CD4-positive, alpha-beta T cell treated with Interleukin-12 subunit alpha and Interleukin-12 subunit beta, for 1 hour (primary cell): ENCODE data around the gene TNFSF9.
"Not testable (repeated sequence)": the region's sequence is repeated elsewhere in the genome, so short reads cannot be mapped to it uniquely, and the experiment has no call there.

Source experiments
- DNase-seq: peaks from one replicate; pipeline ENCODE4 v3.0.0-alpha.2; 2020

The TNFSF9 gene

DNA sequence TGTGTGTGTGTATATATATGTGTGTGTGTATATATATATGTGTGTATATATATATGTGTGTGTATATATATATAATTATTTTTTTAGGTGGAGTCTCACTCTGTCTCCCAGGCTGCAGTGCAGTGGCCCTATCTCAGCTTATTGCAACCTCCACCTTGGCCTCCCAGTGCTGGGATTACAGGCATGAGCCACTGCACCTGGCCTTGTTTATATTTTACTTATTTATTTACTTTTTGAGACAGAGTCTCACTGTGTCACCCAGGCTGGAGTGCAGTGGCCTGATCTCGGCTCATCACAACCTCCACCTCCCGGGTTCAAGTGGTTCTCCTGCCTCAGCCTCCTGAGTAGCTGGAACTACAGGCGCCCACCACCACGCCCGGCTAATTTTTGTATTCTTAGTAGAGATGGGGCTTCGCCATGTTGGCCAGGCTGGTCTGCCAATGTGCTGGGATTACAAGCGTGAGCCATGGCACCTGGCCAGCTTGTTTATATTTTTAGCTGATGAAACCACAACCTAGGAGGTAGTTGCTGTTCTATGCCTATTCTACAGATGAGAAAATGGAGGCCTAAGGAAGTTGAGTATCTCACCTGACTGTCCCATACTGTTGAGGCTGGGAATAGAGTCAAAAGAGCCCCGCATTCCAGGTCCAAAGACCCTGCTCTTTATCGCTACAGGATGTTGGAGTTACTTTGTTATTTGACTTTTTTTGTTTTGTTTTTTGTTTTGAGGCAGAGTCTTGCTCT is 22.6 kb upstream of the TNFSF9 start:
- DNase-seq: not testable (repeated sequence)

DNA sequence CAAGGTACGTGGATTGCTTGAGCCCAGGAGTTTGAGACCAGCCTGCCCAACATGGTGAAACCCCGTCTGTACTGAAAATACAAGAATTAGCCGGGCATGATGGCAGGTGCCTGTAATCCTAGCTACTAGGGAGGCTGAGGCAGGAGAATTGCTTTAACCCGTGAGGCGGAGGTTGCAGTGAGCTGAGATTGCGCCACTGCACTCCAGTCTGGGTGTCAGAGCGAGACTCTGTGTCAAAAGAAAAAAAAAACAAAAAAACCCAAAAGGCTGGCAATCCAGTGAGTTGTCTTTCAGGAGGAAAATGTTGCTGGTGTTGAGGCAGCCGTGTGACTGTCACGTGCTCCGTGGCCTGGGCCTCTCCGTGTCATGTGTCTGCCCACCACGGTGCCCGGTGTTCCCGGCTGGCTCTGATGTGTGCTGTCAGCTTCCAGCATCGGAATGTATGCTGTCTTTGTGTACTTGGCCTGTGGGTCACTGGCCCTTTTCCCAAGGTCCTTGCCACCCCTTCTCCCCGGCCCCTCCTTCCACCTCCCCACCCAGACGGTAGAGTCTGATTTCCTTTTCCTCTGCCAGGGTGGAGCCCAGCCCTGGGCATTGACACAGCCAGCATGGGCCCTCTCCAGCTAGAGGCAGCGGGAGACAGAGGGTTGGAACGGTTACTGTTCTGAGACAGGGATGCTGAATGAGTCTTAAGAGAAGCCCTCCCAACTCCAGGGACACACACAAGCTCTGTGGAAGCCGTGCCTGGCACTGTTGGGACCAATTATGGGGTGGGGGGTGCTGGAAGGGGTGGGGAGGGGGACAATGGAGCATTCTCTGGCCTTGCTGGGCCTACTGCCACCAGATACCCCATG is 21.5 kb upstream of the TNFSF9 start:
- no peak for DNase-seq

DNA sequence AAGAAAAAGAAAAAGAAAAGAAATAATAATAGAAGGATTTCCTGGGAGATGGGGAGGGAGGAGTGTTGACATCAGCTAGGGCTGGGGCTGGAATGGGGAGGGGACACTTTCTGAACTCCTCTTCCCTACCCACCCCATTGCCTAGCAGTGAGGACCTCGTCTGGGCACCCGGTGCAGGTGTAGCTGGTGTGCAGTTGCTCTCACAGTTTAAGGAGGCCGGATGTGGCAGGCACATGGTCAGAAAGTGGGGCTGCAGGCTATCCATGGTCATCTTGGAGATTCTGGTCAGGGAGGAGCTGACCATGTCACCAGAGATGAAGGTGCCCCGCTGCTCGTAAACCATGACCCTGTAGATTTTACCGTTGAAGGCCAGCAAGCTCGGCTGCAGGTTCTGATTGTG is 20.2 kb upstream of the TNFSF9 start:
- no peak for DNase-seq

DNA sequence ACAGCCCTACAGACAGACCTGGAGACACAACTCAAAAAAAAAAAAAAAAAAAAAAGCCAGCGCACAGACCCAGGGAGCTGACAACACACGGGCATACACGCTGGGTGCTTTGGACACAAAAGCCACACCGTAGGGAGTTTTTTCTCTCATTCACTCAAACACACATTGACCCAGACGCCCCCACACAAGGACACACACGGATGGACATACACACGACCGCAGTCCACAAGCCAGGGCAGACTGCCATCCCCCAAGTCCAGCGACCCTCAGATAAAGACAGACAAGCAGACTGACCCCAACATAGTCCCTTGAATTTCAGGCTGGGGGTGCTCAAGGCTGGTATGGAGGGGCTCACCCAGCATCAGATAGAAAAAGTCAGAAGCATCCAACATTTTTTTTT is 16.7 kb upstream of the TNFSF9 start:
- no peak for DNase-seq

DNA sequence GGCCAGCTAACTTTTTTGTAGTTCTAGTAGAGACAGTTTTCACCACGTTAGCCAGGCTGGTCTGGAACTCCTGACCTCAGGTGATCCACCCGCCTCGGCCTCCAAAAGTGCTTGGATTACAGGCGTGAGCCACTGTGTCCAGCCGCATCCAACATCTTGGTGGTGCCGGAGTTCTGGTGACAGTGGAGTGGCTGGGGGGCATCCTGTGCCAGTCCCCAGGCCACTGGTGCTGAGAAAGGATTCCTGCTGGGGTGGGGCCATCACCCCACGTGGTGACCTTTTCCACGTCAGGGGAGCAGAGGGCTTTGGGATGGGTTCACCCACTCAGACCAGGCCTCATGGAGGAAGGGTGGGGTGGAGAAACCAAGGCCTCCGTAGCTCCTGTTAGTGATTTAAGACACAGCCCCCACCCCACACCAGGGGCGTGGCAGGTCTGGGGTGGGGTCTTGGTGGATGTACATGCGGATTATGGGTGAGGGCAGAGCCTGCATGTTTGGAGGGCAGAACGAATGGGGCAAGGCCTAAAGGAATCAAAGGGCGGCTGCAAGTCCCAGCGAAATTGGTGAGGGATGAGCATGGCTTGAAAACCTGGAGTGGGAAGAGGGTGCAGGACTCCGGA is 15.8 kb upstream of the TNFSF9 start:
- no peak for DNase-seq

DNA sequence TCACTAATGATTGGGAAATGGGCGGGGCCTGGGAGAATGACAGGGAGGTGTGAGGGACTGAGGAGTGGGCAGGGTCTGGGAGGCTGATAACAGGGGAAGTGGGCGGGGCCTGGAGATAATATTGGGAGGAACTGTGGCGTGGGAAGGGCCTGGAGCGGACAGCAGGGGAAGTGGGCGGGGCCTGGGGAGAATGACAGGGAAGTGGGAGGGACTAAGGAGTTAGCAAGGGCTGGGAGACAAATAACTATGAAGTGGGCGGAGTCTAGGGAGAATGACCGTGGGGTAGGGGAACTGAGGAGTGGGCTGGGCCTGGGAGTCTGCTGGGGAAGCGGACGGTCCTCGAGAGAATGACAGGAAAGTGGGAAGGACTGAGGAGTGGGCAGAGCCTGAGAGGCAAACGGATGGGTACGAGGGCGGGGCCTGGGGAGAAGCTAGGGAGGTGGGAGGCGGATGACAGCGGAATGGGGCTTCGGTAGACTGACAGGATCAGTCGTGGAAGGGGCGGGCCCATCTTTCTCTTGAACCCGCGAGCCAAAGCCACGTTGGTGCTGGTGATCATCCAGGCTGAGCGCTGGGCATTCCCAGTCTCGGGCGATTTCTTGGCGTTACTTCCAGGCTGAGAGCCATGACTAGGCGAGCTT is 14.7 kb upstream of the TNFSF9 start:
- peak; percentile 83 for DNase-seq

DNA sequence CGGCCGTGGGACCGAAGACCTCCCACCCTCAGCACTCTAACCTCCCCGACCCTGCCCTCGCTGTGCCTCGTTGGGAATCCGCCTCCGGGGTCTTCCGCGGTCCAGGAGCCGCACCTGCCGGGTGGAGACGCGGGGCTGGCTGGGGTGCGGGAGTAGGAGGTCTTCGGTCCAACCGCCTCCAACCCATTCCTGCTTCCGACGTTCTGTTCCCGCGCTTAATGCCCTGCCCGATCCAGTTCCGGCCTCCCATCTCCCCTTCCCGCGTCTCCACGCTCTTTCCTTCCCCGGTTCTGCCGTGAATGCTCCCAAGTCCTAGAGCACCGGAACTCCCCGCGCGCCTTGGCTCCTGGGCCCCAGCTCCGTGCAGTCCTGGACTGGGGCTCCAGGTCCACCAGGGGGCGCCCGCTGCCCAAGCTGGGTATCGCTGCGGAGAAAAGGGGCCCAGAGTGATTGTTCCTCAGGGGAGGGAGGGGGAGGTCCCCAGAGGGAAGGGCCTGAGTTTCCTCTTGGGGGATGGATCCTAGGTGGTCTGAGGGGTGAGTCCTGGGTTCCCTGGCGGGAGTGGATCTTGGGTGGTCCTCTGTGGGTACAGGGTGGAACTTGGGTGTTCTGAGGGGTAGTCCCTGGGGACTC is 14.1 kb upstream of the TNFSF9 start:
- peak; percentile 89 for DNase-seq

DNA sequence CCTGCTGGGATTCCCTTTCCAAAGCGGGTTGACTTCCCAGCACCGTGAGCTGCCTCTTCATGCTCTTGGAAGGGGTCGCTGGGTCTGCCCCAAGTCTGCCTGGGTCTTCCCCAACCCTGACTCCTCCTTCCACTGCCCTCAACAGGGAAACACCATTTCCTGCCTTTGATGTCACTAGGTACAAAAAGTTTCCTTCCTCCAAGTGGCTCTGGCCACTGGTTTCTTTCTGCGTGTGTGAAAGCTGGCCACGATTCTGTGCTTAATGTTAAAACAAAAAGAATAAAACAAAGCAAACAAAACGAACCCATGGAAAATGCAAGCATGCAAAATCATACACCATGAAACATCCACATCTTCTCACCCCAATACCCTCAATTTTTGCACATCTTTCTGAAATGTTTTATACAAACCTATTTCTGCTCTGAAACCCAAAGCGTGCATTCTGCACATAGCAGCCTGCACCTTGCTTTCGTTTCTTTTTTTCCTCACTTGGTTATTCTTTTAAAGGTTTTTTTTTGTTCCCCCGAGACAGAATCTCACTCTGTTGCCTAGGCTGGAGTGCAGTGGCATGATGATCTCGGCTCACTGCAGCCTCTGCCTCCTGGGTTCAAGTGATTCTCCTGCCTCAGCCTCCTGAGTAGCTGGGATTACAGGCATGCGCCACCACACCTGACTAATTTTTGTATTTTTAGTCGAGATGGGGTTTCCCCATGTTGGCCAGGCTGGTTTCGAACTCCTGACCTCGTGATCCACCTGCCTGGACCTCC is 12.5 kb upstream of the TNFSF9 start:
- DNase-seq: peak; percentile 41

DNA sequence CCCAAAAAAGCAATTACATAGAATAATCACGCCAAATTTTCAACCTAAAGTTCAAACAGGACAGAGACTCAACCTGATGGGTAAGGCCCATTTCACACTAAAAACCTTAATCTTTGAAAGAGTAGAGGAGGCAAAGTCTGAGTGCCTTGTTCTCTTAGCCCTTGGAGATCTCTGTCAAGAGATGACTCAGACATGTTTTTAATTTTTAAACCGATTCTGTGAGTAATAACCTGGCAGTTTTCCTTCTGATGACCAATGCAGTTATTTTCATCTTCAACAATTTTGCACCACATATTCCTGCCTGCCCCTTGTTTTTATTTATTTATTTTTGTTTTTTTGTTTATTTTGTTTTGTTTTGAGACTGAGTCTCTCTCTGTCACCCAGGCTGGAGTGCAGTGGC is 11.5 kb upstream of the TNFSF9 start:
- DNase-seq: no peak

DNA sequence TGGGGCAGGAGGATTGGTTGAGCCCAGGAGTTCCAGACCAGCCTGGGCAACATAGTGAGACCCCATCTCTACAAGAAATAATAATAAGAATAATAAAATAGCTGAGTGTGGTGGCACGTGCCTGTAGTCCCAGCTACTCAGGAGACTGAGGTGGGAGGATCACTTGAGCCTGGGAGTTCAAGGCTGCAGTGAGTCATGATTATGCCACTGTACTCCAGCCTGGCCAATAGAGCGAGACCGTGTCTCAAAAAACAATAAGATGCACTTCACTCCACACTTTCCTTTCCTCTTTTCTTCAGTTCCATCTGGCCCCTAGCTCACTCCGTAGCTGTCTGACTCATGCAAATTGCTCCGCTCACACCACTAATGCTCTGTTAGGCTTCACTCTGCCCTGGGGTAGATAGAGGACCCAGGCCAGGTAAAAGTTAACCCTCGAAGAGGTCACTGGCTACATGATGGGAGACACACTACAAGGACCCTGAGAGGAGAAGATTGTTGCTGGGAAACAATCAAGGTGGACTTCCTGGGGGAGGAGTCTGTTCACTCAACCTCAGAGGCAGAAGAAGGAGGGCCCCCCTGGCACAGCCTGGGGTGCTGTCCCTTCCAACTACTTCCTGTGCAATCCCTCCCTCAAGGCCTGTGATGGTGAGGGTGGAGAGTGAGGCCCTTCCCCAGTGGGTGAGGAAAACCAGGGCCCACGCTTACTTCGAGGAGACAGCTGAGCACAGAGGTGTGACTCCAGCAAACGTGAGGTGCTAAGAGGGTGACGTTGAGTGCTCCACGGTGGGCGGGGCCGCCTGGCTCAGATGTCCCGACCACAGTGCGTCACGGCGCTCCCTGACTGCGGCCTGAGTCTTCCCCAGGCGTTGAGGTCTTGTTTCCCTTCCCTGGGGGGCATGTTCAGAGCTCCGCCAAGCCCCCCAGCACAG is 8.8 kb upstream of the TNFSF9 start:
- peak; percentile 80 for DNase-seq

DNA sequence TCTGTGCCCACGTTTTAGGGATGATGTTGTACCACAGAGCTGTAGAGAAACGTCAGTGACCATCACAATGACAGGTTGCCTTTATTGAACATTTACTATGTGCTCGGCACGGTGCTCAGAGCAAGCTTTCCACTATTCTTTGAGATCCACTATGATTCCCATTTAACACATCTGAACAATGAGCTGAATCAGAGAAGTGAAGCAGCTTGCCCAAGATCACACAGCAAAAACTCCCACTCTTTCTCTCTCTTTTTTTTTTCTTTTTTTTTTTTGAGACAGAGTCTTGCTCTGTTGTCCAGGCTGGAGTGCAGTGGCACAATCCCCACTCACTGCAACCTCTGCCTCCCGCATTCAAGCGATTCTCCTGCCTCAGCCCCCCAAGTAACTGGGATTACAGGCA is 8.1 kb upstream of the TNFSF9 start:
- no peak for DNase-seq

DNA sequence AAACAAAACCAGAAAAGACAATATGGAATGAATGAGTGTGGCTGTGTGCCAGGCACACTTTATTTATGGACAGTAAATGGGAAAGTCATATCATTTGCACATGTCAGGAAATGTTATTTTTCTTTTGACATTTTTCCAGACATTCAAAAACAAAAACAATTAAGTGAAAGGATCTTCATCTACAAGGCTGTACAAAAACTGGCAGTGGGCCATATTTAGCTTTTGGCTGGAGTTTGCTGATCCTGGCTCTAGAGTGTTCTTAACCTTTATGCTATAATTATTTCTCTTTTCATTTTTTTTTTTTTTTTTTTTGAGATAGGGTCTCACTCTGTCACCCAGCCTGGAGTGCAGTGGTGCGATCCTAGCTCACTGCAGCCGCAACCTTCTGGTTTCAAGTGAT is 6.5 kb upstream of the TNFSF9 start:
- no peak for DNase-seq

DNA sequence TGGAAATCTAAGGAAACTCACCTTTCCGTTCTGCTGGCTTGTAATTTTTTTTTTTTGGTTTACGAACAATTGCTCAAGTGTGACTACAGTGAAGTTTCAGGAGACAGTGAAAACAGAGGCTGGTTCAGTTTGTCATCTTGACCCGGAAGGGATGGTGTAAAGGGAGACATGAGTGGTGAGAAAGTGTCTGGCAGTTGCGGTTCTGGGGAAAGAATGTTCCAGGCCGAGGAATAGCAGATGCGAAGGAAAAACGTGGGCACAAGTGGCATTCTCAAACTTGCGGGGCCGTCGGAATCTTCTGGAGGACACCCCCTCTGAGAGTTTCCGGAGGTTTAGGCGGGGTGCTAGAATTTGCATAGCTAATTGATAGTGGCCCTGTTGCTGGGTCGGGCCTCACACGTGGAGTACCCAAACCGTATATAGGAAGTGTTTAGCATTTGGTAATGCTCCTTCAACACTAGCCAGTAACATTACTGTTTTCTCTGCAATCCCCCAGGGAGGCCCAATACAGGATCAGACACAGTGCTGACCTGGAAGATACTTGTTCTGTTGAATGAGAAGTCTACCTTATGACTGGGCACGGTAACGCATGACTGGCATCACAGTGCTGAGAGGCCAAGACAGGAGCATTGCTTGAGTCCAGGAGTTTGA is 2.8 kb upstream of the TNFSF9 start:
- DNase-seq: peak; percentile 30

DNA sequence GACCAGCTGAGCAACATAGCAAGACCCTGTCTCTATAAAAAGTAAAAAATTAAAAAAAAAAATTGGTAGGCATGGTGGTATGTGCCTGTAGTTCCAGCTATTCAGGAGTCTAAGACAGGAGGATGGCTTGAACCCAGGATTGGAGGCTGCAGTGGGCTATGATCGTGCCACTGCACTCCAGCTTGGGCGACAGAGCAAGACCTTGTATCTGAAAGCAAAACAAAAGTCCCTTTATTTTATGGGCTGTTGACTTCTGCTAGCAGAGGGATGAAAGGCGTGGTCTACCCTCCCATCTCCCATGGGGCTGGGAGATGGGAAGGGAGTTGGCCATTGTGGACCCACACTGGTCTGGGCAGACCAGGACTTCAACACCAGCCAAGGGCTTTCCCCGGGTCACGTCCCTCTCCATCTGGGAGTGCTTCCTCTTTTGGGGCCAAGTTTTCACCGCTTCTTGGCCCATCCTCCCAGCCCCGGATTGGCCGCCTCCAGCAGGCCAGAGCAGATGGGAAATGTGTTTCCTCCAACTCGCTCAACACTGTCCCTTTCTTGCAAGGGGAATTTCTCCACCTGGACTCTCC is 2.2 kb upstream of the TNFSF9 start:
- no peak for DNase-seq

DNA sequence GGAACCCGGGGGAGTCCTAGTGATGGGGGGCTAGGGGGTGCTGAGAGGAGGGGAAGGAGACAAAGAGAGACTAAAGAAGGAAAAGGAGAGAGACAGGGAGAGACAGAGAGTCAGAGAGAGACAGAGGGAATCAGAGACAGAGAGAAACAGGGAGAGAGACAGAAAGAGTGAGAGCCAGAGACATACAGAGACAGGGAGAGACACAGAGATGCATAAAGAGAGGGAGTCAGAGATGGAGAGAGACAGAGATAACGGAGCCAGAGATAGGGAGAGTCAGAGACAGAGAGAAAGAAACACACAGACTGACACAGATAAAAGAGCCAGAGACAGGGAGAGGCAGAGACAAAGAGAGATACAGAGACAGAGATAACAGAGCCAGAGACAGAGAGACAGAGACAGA is 1.5 kb upstream of the TNFSF9 start:
- no peak for DNase-seq

DNA sequence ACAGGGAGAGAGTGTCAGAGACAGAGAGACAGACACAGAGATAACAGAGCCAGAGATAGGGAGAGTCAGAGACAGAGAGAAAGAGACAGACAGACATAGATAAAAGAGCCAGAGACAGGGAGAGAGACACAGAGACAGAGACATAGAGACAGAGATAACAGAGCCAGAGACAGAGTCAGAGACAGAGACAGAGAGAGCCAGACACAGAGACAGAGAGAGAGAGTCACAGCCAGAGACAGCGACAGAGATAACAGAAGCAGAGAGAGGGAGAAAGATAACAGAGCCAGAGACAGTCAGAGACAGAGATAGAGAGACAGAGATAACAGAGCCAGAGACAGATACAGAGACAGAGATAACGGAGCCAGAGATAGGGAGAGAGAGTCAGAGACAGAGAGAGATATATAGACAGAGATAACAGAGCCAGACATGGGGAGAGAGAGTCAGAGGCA is 865 bp upstream of the TNFSF9 start:
- DNase-seq: no peak

DNA sequence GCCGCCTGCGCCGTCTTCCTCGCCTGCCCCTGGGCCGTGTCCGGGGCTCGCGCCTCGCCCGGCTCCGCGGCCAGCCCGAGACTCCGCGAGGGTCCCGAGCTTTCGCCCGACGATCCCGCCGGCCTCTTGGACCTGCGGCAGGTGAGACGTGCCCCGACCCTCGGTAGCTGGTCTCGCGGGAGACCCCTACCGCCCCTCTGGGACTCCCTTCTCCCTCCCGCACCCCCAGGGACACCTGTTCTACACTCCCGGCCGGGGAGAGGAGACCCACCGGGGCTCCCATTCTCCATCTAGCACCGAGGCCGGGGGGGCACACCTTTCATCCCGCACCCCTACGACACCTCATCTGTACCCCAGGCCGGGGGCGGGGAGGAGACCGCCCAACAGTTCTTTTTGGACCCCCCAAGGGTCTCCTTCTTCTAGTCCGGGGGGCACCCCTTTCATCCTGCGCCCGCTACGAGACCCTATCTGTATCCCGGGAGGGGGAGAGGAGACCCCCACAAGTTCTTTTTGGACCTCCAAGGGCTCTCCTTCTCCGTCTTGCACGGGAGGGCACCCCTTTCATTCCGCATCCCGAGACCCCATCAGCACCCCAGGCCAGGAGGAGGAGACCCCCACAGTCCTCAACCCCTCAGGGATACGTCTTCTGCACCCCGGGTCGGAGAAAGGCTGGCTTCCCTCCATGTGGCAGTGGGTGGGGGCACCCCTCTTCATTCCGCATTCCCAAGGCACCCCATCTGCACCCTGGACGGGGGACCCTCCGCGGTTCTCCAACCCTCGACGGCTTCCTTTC is 533 bp downstream of the TNFSF9 start:
- no peak for DNase-seq

DNA sequence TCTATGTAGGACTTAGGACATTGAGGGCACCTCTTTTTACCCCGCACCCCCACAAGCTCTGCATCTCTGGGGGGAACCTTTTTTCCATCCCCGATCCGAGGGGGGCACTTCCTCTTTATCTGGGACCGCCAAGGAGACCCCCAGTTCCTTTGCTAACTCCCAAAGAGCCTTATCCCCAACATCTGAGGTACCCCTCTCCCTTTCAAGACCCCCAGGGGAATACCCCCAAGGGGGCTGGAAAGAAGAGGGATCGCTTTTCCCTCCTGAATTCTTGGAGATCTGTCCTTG is 1.1 kb downstream of the TNFSF9 start:
- no peak for DNase-seq

DNA sequence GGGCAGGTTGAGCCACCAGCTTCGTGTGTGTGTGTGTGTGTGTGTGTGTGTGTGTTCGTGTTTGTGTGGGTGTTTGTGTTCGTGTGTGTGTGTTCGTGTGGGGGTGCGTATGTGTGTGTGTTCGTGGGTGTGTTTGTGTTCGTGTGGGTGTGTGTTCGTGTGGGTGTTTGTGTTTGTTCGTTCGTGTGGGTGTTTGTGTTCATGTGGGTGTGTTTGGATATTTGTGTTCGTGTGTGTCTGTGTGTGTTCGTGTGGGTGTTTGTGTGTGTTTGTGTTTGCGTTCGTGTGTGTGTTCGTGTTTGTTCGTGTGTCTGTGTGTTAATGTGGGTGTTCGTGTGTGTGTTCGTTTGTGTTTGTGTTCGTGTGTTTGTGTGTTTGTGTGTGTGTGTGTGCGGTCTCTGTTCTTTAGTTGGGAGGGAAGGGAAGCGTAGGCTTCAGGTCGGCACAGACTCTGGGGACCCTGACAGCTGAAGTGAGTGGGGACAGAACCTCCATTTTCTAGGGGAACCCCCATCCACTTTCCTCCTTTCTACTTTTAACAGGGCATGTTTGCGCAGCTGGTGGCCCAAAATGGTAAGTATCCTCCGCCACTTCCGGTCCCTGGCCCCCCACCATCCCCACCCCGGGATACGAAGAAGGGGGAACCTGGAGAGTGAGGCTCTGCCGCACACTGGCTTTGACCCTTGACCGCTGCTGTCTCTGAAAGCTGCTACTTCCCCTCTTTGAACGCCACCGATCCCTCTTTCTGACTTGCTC is 1.6 kb downstream of the TNFSF9 start:
- DNase-seq: peak; percentile 52
